ENCODE measurements around the gene NUFIP2.

Gene NUFIP2

GRCh38 chr17:29294580-29294900, 592 bp upstream of the NUFIP2 start:
- TF ChIP-seq, protein P1, sequence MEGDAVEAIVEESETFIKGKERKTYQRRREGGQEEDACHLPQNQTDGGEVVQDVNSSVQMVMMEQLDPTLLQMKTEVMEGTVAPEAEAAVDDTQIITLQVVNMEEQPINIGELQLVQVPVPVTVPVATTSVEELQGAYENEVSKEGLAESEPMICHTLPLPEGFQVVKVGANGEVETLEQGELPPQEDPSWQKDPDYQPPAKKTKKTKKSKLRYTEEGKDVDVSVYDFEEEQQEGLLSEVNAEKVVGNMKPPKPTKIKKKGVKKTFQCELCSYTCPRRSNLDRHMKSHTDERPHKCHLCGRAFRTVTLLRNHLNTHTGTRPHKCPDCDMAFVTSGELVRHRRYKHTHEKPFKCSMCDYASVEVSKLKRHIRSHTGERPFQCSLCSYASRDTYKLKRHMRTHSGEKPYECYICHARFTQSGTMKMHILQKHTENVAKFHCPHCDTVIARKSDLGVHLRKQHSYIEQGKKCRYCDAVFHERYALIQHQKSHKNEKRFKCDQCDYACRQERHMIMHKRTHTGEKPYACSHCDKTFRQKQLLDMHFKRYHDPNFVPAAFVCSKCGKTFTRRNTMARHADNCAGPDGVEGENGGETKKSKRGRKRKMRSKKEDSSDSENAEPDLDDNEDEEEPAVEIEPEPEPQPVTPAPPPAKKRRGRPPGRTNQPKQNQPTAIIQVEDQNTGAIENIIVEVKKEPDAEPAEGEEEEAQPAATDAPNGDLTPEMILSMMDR (IDR thresholded peaks at IDR 0.05; ENCODE audit: extremely low read depth, insufficient read depth, missing control alignments), result no peak
- no peak for DNase-seq (ENCODE audit: low spot score)
- in situ Hi-C loops (cut with MboI; ENCODE audit: low pct_unique_long_range_greater_than_20kb, low sequenced_read_pairs, unreplicated experiment), result no loop called here

- in situ Hi-C loops (cut with MboI; ENCODE audit: low pct_unique_long_range_greater_than_20kb, low sequenced_read_pairs, unreplicated experiment), result no loop called here
- DNase-seq (ENCODE audit: low spot score), result peak; percentile 62
- TF ChIP-seq, protein P1 (IDR thresholded peaks at IDR 0.05; ENCODE audit: extremely low read depth, insufficient read depth, missing control alignments), result no peak
Observed at GRCh38 chr17:29292992-29293889, 707 bp downstream of the NUFIP2 start.

DNA sequence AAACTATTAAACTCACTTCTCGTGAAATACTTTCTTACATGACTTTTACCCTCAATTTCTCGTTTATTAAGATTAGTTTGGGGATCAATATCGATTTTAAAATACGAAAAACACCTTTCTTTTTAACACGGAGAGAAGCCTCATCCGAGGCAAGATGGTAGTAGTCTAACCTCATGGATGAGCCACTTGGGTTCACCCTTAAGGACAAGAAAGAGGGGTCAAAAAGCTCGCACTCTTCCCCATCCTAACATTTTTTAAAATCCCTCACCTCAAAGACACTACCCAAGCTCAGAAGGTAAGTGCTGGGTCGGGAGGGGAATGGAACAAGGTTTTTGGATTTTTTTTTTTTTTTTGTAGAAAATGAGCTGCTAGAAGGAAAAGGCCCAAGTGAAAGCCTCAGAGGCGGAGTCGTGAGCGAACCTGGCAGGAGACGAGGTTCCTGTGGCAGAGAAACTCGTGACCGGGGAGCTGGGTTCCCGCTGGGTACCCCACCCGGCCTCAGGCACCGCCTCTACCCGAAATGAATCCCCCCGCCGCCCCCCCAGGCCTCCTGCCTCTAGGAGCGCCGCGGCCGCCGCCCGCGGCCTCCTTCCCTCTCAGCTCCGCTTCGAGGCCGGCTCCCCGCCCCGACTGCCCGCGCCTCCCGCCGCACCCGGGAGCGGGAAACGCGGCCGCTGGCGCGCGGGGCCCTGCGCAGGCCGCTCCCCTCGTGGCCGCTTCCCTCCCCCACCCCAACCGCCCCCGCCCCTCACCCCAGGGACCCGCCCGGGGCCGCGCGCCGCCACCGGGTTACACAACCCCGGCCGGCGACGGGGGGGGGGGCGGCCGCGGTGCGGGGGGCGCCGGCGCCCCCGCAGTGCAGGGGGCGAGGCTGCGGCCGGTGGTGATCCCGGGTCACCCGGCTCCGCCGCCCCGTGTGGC, 1.6 kb downstream of the NUFIP2 start:
- peak; percentile 63 for DNase-seq (ENCODE audit: low spot score)
- TF ChIP-seq, protein P1 (IDR thresholded peaks at IDR 0.05; ENCODE audit: extremely low read depth, insufficient read depth, missing control alignments), result no peak
- in situ Hi-C loops (cut with MboI; ENCODE audit: low pct_unique_long_range_greater_than_20kb, low sequenced_read_pairs, unreplicated experiment), result no loop called here

DNA sequence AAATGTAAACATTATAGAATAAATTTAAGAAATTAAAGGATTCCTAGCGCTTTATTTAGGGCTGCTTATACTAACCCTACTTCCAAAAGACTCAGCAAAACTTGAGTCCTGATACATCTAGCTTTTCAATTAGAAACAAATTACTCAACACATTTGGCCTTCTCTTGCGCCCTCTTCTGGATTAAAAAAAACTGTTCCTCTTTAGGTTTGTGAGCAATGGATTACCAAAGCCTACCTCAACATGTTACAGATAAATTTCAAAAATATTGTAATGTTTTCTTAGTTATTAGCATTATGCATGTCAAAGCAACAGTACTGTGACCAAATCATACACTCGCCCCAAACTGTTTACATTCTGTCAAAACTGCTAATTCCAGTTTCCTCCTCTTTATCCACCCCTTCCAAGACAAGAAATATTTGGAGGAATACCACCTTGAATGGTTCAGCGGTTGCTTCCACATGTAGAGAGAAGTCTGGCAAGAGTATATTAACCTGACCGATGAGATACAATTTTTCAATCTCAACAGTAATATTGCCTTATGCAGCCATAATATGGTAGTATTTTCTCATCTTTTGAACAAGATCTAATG, 2.7 kb downstream of the NUFIP2 start:
- TF ChIP-seq, protein P1 (IDR thresholded peaks at IDR 0.05; ENCODE audit: extremely low read depth, insufficient read depth, missing control alignments), result peak; percentile 62
- peak; percentile 67 for DNase-seq (ENCODE audit: low spot score)
- in situ Hi-C loops (cut with MboI; ENCODE audit: low pct_unique_long_range_greater_than_20kb, low sequenced_read_pairs, unreplicated experiment), result no loop called here

GRCh38 chr17:29289852-29290251, 4.1 kb downstream of the NUFIP2 start:
- DNase-seq (ENCODE audit: low spot score), result no peak
- in situ Hi-C loops (cut with MboI; ENCODE audit: low pct_unique_long_range_greater_than_20kb, low sequenced_read_pairs, unreplicated experiment), result no loop called here
- TF ChIP-seq, protein P1 (IDR thresholded peaks at IDR 0.05; ENCODE audit: extremely low read depth, insufficient read depth, missing control alignments), result no peak

DNA sequence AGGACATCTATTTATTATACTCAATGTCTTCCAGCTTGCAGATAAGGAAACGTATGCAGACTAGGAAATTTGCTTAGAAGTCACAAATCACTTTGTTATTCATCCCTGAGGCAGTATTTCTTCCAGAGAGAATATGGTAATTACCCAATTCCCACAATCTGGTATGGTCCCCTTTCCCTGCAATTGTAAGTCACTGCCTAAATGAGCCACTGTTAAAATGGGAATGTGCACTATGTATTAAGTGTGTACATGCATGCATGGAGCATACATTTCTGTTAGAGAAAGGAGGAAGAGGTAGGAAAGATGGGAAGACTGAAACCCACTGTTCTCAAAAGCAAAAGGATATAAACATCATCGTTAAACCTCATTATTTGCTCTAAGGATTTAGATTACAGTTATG, 10.0 kb downstream of the NUFIP2 start:
- TF ChIP-seq, protein P1 (IDR thresholded peaks at IDR 0.05; ENCODE audit: extremely low read depth, insufficient read depth, missing control alignments), result no peak
- in situ Hi-C loops (cut with MboI; ENCODE audit: low pct_unique_long_range_greater_than_20kb, low sequenced_read_pairs, unreplicated experiment), result no loop called here
- no peak for DNase-seq (ENCODE audit: low spot score)

All from GM13977 (cell line).